Ascending aorta (tissue), 2 donors: ENCODE data around the gene DLGAP3. TPM values are rescaled to one million over a fixed set of nuclear protein-coding genes. Genes with fewer than 3 reads are reported as not detected.

Experiments
- DNase-seq, 2 donors: peaks; one replicate each; pipeline ENCODE4 v3.0.0-alpha.2; 2019; ENCODE audit warnings: low spot score in 2 of 2
- H3K27ac ChIP-seq, 2 donors: fragments of 200-600 bp; sonication (generic); one replicate each; pipeline ENCODE4 v1.5.1; 2016 to 2017; ENCODE audit warnings: mild to moderate bottlenecking in 1 of 2
- H3K27me3 ChIP-seq: fragments of 200-600 bp; sonication (generic); one replicate; pipeline ENCODE4 v1.5.1; 2017
- H3K36me3 ChIP-seq, 2 donors: fragments of 200-600 bp; sonication (generic); one replicate each; pipeline ENCODE4 v1.5.1; 2016
- H3K4me1 ChIP-seq, 2 donors: fragments of 200-600 bp; sonication (generic); one replicate each; pipeline ENCODE4 v1.5.1; 2016 to 2017; ENCODE audit warnings: mild to moderate bottlenecking in 1 of 2
- H3K4me3 ChIP-seq, 2 donors: fragments of 200-600 bp; sonication (generic); one replicate each; pipeline ENCODE4 v1.5.1; 2016 to 2017; ENCODE audit warnings: mild to moderate bottlenecking in 1 of 2
- H3K9me3 ChIP-seq, 2 donors: fragments of 200-600 bp; sonication (generic); one replicate each; pipeline ENCODE4 v1.5.1; 2016
- intact Hi-C: fragments of 100-400 bp; cut with DNase I; formaldehyde crosslinking; loops from one replicate; pipeline ENCODE4 v1.15.1; 2023
- total RNA-seq: library from RNA; depleted of rRNA; stranded (reverse); fragments of >200 nt; gene quantifications from one replicate; pipeline ENCODE4 v1.1.0, GENCODE V29; 2016
- TF ChIP-seq, protein P1 (sequence below), 3 experiments: fragments of 200-600 bp in 2 of 3; fragments of 450-650 bp in 1 of 3; sonication (generic) in 2 of 3; IDR thresholded peaks; one replicate each; pipeline ENCODE4 v1.5.1; 2016 to 2019; ENCODE audit warnings: antibody characterized with exemption in 3 of 3, mild to moderate bottlenecking in 1 of 3, moderate library complexity in 1 of 3

Gene DLGAP3, protein sequence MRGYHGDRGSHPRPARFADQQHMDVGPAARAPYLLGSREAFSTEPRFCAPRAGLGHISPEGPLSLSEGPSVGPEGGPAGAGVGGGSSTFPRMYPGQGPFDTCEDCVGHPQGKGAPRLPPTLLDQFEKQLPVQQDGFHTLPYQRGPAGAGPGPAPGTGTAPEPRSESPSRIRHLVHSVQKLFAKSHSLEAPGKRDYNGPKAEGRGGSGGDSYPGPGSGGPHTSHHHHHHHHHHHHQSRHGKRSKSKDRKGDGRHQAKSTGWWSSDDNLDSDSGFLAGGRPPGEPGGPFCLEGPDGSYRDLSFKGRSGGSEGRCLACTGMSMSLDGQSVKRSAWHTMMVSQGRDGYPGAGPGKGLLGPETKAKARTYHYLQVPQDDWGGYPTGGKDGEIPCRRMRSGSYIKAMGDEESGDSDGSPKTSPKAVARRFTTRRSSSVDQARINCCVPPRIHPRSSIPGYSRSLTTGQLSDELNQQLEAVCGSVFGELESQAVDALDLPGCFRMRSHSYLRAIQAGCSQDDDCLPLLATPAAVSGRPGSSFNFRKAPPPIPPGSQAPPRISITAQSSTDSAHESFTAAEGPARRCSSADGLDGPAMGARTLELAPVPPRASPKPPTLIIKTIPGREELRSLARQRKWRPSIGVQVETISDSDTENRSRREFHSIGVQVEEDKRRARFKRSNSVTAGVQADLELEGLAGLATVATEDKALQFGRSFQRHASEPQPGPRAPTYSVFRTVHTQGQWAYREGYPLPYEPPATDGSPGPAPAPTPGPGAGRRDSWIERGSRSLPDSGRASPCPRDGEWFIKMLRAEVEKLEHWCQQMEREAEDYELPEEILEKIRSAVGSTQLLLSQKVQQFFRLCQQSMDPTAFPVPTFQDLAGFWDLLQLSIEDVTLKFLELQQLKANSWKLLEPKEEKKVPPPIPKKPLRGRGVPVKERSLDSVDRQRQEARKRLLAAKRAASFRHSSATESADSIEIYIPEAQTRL
- not detected for total RNA-seq

DNA sequence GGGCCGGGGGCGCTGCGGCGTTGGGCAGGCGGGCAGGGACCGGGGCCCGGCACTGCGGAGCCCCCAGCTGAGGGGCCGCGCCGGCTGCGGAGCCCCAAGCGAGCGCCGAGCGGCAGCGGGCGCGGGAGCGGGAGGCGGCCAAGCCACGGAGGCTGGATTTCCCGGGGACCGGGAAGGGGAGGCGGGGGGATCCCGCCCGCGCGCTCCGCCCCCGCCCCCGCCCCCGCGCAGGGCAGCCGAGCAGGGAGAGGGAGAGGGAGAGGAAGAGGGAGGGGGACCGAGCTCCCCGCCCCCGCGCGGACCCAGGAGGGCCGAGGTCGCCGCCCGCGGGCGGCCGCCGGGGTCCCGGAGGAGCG lies at the start of gene DLGAP3:
Gene DLGAP3, minus strand, starts transcription at position 154 of the 356 bp plus-strand sequence. CDS start 24,267 bp downstream, outside the sequence.
- TF ChIP-seq, protein P1, sequence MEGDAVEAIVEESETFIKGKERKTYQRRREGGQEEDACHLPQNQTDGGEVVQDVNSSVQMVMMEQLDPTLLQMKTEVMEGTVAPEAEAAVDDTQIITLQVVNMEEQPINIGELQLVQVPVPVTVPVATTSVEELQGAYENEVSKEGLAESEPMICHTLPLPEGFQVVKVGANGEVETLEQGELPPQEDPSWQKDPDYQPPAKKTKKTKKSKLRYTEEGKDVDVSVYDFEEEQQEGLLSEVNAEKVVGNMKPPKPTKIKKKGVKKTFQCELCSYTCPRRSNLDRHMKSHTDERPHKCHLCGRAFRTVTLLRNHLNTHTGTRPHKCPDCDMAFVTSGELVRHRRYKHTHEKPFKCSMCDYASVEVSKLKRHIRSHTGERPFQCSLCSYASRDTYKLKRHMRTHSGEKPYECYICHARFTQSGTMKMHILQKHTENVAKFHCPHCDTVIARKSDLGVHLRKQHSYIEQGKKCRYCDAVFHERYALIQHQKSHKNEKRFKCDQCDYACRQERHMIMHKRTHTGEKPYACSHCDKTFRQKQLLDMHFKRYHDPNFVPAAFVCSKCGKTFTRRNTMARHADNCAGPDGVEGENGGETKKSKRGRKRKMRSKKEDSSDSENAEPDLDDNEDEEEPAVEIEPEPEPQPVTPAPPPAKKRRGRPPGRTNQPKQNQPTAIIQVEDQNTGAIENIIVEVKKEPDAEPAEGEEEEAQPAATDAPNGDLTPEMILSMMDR (IDR thresholded peaks at IDR 0.05) = no peak
- Histone ChIP-seq H3K27me3 (peaks cover 26% of the 10 kb centered on the region), H3K4me1 (peaks cover 4 to 11% of the 10 kb centered on the region in 2 donors), H3K27ac (no peak within 1 kb of the TSS), H3K36me3 (no peaks in the 10 kb centered on the region), H3K4me3 (peak within 1 kb of the TSS; percentile 55 to 60), H3K9me3 (no peaks in the 10 kb centered on the region)
- intact Hi-C loops = no loop called here
- DNase-seq = no peak

DNA sequence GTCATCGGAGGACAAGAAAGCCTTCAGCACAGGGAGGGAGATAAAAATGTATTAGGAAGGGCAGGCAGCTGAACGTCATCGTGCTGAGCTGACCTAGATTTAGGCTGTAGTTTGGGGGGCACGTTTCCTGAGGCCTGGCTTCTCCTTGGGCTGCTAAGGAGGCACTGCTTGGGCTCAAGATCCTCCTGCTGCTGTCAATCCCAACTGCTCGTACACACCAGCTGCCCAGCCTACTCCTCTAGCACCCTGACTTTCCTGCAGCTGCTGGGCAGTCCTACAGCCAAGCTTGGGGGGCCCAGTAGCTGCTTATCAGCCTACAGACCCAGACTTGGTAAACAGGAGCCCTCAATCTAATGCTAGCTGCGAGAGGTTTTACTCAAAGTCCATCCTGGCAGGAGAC lies 49.5 kb upstream of the DLGAP3 start:
- H3K27ac ChIP-seq = no peak overlapping the region
- H3K27me3 ChIP-seq = no peaks in the 10 kb centered on the region
- H3K9me3 ChIP-seq = no peaks in the 10 kb centered on the region
- TF ChIP-seq, protein P1 (IDR thresholded peaks at IDR 0.05) = no peak
- DNase-seq = no peak
- H3K4me1 ChIP-seq = peaks cover 5 to 12% of the 10 kb centered on the region in 2 donors
- no peak overlapping the region for H3K4me3 ChIP-seq
- intact Hi-C loops = no loop called here
- peaks cover 2 to 7% of the 10 kb centered on the region in 2 donors for H3K36me3 ChIP-seq

DNA sequence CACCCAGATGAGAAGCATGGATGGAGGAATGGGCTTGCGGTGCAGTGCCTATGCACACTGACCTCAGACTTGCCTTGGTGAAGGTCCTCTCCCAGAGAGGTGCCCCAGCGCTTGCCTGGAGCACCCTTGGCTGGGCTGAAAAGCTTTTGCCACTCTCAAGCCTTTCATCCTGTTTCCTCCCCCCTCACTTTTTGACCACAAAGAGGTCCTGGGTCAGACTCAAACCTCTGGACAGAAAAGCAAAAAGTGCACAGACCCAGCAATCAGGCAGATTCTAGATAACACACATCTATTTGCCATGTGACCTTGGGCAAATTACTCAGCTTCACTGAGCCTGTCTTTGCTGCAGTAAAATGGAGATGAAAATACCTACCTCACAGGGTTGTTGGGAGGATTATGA lies 48.4 kb upstream of the DLGAP3 start:
- TF ChIP-seq, protein P1 (IDR thresholded peaks at IDR 0.05) = no peak
- no peak overlapping the region for H3K4me3 ChIP-seq
- H3K27ac ChIP-seq = no peak overlapping the region
- H3K27me3 ChIP-seq = no peaks in the 10 kb centered on the region
- no peak for DNase-seq
- no peaks in the 10 kb centered on the region for H3K9me3 ChIP-seq
- intact Hi-C loops = no loop called here
- H3K36me3 ChIP-seq = peaks cover 2 to 7% of the 10 kb centered on the region in 2 donors
- peaks cover 0 to 2% of the 10 kb centered on the region in 2 donors for H3K4me1 ChIP-seq

DNA sequence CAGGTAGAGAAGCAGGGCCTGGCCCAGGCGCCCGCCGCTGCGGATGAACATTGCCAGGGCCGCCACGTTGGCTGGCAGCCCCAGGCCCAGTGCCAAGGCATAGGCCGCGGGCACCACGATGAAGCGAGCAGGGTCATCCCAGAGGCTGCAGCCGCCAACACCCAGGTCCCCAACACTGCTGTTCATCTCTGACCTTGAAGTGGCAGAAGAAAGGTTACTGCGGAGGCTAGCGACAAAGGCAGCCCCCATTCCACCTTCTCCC lies 47.7 kb upstream of the DLGAP3 start:
- Histone ChIP-seq H3K27ac (no peak overlapping the region), H3K27me3 (no peaks in the 10 kb centered on the region), H3K36me3 (peaks cover 2 to 7% of the 10 kb centered on the region in 2 donors), H3K9me3 (no peaks in the 10 kb centered on the region), H3K4me1 (no peaks in the 10 kb centered on the region), H3K4me3 (no peak overlapping the region)
- intact Hi-C loops = no loop called here
- TF ChIP-seq, protein P1 (IDR thresholded peaks at IDR 0.05) = no peak
- no peak for DNase-seq

DNA sequence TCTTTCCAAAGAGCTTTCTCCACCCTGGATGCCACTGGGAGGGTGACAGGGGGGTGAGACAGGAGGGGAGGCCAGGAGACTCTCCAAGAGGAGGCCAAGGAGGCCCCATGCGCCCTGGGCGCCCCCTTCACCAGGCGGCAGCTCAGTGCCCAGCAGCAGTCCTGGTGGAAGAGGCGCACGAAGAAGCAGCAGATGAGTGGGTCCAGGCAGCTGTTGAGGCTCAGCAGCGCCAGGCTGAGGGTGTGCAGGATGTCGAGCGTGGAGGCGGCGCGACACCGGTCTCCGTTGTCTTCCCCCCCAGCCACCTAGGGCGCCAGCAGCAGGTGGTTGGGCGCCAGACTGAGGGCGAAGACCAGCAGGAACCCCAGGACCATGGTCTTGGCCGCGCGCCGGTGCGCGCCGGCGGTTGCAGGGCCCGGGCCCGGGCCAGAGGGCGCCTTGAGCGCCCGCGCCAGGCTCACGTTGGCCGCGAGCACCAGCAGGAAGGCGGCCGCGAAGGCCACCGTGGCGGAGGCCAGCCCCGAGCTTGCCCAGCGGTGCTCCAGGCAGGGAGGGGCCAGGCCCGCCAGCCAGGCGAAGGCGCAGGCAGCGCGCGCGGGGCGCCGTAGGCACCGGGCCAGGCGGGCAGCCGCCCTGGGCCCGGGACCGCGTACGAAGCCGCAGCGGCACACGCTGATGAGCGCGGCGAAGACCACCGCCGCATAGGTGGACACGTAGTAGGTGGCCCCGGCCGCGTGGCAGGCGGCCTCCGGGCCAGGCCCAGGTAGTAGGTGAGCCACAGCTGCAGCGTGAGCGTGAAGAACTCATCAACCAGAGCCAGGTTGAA lies 47.1 kb upstream of the DLGAP3 start:
- no peaks in the 10 kb centered on the region for H3K4me1 ChIP-seq
- H3K4me3 ChIP-seq = no peak overlapping the region
- peaks cover 2 to 3% of the 10 kb centered on the region in 2 donors for H3K36me3 ChIP-seq
- H3K9me3 ChIP-seq = no peaks in the 10 kb centered on the region
- no peaks in the 10 kb centered on the region for H3K27me3 ChIP-seq
- no peak overlapping the region for H3K27ac ChIP-seq
- intact Hi-C loops = no loop called here
- no peak for DNase-seq
- TF ChIP-seq, protein P1 (IDR thresholded peaks at IDR 0.05) = no peak
